ENCODE measurements around the gene HAPLN3.

HAPLN3 gene

DNA sequence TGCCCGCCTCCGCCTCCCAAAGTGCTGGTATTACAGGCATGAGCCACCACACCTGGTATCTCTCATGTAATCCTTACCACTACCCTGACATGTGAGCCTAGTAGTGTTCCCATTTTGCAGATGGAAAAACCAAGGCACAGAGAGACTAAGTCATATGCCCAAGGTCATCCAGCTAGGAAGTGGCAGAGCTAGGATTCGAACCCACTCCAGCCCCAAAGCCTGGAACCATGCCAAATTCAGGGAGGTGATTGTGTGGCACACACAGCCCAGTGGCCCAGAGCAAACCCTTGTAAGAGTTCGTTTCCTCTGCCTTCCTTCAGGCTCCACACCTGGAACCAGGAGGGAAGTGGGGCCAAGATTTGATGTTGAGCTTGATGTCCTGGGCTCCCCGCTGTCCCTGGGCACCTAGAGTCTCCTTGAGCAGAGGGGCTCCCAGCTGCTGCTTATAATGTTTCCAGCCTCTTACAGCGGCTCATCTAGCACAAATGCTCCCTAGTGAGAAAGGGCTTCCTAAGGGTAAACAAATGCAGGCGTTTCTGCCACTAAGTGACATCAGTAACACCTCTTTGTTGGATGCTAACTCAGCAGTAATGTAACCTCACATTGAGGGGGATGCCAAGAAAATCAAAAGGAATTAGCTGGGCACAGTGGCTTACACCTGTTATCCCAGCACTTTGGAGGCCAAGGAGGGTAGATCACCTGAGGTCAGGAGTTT lies 3.6 kb downstream of the HAPLN3 start:
- FAIRE-seq: no peak

DNA sequence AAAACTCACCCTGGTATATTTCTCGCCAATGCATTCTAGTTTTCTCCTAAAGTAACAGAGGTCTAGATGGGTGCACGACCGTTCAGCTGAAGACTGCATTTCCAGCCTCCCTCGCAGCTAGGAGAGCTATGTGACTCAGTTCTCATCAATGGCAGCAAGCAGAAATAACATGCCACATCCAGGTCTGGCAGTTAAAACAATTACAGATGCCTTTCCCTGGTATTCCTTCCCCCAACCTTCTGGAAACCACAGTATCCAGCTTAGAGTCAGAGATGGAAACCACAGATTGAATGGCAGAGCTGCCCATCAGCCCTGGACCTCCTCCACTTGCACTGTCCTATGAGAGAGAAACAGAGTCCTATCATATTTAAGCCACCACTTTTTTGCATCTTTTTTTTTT lies 4.8 kb downstream of the HAPLN3 start:
- no peak for FAIRE-seq

DNA sequence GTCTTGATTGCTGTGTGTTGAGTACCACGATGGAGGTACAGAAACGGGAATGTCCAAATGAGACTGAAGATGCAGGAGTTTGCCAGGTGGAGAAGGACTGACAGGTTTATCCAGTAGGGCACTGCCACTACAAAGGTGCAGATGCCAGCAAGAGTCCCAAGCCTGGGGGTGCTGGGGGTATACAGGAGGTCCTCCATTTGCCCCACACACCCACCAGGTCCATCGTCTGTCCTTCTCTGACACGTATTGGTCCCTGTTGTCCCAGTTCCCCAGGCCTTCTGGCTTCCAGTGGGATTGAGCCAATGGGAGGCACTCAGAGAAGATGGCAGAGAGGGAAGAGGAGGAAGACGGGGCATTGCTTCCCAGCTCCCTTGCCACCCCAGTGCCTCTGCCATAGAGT lies 6.6 kb downstream of the HAPLN3 start:
- FAIRE-seq: no peak

DNA sequence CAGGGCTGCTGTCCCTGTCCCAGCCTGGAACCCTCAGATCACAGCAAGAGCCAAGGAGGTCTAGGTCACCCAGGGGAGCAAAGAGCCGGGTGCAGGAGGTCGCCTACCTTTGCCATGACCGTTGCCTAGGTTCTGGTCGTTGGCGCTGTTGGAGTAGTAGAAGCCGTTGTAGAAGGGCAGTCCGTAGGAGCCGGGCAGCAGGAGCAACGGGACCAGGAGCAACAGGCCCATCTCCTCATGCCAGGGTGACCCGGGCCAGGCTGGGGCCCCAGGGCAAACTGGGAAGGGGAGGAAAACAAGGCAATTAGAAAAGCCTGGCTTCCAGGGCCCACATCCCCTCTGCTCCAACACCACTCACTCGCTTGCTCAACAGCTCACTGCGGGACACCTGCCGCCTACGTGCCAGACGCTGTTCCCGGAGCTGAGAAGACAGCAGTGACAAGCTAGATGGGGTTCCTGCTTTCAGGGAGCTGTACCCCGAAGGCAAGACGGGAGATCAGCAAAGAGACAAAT lies 8.2 kb downstream of the HAPLN3 start:
- no peak for FAIRE-seq

DNA sequence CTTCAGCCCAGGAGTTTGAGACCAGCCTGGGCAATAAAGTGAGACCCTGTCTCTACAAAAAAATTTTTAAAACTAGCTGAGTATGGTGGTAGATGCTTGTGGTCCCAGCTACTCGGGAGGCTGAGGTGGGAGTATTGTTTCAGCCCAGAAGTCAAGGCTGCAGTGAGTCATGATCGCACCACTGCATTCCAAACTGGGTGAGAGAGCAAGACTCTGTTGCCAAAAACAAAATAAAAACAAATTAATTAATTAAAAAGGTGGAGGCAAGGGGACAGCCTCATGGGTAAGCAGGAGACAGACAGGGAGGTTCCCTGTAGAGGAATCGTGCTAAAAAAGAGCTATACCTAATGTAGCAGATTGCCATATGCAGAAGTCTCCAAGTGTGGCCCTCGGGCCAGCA lies 12.6 kb downstream of the HAPLN3 start:
- no peak for FAIRE-seq

DNA sequence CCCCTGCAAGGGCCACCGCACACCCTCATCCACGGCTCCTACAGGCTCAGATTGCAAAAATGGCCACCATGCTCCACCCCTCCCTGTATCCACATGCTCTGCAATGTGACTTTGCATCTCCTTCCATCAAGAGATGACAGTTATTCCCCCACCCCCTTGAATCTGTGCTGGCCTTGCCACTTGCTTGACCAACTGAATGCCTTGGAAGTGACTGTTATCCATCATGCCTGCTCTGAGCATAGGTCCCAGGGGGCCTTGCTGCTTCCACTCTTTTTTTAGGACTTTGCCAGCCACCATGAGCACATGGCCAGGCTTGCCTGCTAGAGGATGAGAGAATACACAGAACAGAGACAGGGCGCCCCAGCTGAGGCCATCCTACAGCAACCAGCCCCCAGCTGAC lies 13.6 kb downstream of the HAPLN3 start:
- no peak for FAIRE-seq

DNA sequence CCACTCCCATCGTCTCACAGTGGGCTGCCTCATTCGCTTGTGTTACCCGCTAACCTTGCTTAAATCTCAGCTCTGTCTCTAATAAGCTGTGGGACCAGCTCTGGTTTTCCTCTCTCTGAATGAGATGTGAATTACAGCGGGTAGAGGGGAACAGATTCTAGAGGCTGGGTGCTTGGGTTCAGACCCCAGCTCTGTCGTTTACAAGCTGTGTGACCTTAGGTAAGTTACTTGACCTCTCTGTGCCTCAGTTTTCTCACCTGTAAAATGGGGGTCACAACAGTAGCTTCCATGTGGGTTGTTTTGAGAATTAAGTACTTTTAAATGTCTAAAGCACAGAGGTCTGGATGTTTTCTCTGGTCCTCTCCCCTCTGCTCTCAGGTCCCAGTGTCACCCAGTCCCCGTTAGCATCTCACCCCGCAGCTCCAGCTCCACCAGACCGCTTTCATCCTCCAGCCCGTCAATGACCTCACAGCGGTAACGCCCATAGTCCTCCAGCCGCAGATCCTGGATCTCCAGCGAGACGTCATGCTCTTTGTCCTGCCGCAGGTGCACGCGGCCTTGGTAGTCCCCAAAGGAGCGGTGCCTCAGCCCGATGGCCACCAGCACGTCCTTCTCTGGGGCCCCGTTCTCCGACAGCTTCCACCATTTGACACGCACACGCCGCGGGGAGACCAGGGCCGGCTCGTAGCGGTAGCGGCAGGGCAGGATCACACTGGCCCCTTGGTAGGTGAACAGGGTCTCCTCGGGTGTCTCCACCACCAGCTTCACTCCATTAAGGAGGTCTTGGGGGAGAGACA lies 14.2 kb downstream of the HAPLN3 start:
- FAIRE-seq: no peak

DNA sequence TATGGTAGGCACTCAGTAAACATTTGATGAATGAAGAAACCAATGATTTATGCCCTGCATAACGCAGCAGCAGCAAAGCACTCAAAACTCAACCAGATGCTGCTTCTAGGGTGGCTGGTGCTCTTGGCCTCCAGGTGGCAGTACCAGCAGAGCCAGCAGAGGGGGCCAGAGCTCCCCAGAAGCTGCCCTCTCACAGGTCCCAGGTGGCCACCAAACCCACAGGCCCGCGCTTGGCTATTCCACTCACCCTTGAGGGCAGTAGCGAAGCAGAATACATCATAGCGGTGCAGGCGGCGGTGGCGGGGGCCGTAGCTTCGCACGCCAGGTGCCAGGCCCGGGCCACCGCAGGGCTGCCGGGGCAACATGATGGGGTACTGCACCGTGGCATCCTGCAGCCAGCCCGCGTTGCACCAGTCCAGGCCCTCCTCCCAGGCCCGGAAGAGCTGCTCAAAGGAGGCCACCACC lies 16.6 kb downstream of the HAPLN3 start:
- FAIRE-seq: no peak

DNA sequence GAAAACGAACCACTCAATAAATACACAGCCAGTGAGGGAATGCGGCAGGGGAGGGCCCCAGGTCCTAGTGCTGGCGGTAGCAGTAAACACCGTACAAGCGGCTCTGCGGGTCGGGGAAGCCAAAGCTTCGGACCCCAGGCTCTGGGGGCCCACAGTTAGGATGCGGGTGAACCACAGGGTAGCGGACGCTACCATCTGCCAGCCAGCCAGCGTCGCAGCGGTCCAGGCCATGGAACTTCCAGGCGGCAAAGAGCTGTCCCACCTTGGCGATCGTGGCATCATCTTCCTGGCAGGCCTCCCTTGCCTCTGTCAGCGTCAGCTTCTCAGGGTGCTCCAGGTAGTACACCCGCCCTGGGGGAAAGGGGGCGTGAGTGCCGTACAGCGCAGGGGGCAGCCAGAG lies 17.4 kb downstream of the HAPLN3 start:
- no peak for FAIRE-seq

DNA sequence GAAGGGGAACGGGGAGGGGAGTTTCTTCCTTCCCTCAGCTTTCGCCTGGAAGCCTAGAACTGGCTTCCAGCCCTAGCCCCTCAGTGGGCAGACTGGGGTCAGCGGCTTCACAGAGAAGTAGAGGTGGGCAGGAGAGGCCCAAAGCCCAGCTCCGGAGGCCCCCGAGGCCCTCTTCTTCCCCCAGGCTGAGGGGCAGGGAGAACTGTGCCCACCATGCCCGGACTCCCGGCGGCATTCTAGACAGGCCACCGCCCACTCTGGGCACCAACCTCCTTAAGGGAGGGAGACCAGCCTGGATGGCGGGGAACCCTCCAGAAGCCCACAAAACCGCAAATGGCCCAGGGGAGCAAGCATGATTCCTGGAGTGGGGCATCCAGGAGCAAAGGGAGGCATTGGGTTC lies 17.9 kb downstream of the HAPLN3 start:
- FAIRE-seq: no peak

DNA sequence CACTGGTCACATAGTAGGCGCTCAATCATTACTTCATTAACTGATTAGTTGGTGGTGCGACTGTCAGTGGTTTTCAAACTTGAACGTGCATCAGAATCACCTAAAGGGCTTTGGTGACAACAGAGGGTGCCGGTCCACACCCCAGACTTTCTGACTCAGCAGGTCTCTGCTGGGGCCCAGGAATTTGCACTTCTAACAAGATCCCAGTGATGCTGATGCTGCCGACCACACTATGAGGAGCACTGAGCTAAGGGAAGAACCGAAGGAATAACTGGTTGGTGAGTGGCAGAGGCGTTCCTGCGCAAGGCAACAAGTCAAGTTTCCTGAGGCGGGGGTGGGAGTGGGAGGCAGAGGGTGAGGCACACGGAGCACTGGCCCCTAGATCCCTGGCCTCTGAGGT lies 18.8 kb downstream of the HAPLN3 start:
- FAIRE-seq: no peak

DNA sequence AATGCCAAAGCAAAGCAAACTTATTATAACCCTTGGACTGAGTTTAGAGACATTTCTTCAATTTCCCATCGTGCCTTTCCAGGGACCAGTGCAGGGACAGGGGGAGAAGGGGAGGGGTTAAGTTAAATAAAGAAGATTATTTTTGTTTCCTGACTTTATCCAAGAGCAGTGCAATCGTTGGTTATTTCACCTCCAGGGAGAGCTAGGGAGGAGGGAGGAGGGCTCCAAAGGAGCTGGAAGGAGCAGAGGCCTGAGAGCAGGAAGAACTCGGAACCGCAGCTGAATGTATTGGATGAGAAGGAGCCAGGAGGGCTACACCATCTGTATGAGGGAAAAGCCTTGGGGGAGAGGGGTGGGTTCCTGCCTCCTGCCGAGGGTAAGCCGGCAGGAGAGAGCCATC lies 20.7 kb downstream of the HAPLN3 start:
- no peak for FAIRE-seq

DNA sequence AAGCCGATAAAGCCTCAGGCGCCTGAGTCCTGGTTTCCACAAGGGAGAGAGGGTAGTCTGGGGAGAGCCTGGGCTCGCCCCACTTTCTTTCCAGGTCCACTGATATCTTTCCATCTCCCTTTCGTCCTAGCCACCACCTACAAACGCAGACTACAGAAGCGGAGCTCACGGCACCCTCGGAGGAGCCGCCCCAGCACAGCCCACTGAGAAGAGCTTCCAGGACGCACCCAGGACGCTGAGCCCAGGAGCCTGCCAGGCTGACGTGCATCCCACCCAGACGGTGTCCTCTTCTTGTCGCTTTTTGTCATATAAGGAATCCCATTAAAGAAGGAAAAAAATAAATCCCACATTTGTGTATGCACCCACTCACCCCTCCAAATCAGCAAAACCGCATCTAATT lies 21.1 kb downstream of the HAPLN3 start:
- no peak for FAIRE-seq

DNA sequence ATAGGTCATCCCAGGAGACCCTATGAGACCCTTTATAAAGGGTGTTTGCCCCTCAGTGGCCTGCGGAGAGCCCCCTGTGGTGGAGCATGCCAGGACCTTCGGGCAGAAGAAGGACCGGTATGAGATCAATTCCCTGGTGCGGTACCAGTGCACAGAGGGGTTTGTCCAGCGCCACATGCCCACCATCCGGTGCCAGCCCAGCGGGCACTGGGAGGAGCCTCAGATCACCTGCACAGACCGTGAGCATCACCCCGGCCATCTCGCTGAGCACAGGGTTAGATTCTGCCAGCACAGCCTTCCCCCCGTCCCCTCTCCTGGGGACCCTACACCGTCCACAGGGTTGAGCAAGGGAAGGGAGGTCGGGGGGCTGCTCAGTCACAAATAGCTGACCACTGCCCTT lies 21.6 kb downstream of the HAPLN3 start:
- no peak for FAIRE-seq

DNA sequence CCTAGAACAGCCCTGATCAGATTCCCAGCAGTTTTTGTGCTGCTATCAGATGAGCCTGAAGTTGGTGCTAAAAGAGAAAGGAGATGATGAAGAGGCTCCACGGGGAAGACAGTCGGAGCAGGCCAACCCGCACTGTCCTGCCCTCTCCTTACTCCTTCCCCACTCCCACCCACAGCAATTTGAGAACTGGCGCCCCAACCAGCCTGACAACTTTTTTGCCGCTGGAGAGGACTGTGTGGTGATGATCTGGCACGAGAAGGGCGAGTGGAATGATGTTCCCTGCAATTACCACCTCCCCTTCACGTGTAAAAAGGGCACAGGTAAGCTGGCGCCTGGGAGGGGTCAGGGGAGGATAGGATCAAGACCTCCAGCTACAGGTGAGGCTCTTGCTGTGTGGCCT lies 22.6 kb downstream of the HAPLN3 start:
- no peak for FAIRE-seq

DNA sequence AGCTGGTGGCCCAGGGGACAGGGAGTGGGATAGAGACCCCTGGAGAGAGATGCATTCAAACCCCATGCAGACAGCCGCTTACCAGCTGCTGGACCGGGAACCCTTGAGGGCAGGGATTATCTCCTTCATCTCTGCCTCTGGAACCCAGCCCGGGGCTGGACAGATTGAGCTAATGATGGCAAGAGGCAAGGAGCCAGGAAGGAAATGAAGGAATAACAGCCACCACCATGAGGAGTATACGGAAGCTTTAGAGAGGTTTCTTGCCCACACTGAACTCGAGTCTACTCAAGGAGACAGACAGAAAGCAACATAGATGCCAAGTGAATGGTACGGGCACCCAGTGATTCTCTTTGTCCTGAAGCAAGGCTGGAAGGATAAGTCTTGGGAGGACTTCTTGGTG lies 23.2 kb downstream of the HAPLN3 start:
- FAIRE-seq: no peak

DNA sequence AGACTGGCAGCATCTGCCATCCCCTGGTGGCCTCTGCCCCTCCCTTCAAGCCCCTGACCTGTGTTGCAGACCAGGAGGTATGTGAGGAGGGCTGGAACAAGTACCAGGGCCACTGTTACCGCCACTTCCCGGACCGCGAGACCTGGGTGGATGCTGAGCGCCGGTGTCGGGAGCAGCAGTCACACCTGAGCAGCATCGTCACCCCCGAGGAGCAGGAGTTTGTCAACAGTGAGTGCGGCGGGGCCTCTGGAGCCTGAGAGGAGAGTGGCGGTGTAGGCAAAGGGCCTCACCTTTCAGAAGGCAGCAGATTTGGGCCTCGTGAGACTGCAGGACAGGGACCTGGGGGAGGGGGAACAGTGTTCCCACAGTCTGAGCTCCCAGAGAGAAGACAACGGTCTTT lies 24.0 kb downstream of the HAPLN3 start:
- FAIRE-seq: no peak

DNA sequence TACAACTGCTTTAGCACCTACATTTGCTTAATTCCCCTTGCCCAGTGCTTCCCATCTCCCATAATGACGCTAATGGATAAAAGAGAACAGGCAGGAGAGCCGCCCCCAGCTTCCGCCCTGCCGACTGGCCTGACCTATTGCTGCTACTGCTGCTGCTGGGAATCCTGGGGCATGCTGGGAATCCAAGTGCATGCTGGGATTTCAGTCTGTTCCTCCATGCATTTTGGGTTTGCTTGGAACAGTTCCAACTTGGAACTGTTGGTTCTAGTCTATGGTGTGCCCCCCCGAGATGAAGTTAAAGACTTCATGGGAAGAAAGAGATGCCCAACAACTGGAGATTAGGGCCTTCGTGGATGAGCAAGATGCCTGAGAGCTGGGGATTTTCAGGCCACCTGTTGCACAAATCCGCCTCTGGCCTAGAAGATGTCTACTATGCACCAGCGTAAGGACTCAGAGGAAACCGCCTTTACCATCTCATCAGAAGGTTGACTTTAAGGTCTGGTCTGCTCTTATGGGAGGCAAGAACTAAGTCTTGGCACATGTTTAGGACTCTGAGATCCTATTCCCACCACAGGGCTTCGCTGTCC lies 29.0 kb downstream of the HAPLN3 start:
- no peak for FAIRE-seq

DNA sequence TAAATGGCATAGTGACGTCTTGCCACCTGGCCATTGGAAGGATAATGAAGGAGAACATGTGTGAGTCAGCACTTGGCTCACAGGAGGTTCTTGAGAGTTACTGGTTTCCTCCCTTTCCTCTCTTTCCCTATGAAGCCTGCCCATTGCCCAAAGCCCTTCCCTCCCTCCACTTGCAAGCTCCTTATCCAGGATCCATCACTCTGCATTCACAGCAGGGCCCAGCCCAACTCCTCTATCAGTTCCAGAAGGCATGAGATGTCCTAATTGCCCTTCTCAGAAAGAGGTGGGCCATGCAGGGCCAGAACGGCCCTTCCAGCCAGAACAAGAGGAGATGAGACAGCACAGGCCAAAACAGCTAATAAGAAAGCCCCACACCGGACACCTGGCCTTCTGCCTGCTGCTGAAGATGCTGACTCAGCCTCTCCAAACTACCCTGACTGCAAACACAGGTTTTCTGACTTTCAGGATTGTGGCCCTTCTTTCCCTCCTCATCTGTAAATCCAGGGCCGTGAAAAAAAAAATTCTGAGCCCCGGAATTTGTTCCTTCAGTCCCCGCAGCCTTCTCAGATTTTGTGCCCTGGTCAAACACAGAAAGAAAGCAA lies 29.7 kb downstream of the HAPLN3 start:
- FAIRE-seq: no peak

DNA sequence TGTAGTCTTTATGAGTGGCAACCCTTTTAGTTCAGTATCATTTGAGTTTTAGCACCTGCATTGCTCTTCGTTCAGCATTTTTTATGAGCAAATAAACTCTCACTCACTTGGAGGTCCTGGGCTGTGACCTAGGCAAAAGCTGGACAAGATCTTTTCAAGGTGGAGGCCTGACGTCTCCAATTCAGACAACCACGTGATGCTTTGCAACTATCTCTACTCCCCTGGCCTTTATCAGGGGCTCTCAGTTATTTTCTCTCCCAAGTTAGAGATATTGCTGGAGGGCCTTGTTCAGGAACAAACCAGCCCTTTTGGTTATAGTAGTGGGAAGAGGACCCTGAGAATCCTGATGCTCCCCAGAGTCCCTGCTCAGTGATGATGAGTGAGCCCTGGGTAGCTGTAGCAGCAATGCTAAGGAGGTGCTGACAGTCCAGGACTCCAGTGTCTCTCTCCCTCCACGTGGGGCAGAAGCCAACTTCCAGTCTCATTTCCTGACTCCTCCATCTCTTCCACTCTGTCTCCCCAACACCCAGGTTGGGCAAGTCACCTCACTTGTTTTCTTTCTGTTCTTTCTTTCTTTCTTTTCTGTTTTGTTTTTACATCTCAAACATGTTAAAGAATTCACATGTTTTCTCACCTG lies 30.4 kb downstream of the HAPLN3 start:
- no peak for FAIRE-seq

DNA sequence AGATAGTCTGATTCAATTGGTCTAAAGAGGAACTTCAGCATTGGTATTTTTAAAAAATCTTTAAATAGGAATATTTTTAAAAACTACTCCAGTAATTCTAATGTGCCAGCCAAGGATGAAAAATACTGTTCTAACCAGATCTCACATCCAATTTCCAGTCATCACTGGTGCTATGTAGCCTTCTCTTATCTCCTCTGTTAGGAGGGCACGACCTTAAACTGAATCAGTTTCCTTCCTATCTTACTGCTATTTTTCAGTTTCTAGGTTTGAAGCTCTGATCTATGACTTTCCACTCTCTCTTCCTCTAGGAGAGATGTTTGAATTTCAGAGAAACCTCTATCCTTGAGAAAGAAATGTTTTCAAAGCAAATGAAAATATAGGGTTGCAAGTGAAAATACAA lies 31.9 kb downstream of the HAPLN3 start:
- FAIRE-seq: no peak

DNA sequence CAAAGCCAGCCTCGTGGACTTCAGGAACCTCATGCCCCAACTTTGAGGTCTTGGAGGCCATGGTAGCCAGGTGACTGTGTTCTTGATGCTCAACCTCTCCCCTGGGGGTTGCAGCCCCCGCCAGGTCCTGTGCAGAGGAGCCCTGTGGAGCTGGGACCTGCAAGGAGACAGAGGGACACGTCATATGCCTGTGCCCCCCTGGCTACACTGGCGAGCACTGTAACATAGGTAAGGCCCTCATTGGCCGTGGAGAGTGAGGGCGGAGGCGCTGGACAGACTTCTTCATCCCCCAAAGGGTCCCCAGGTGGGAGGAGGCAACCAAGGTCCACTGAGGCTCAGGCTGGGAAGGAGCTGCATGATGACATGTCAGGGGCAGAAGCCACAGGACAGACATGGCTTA lies 35.1 kb downstream of the HAPLN3 start:
- FAIRE-seq: no peak

DNA sequence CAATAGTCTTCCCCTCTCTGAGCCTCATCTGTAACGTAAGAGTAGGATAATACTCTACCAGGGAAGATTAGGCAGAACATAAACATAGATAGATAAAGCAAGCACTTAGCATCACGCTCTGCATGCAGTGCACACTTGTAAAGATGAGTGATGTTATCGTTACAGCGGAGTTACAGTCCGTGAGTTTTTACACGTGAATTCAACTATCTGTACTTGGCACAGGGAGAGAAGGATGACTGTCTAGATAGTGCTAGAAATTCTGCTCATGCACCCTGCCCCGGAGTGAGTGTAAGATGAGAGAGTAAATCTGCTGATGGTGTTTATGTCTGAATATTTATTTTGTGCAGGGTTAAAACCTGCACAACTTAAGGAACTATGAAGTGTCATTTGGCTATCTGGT lies 35.8 kb downstream of the HAPLN3 start:
- FAIRE-seq: no peak
